NT2/D1 (cell line): ENCODE data around the gene RCOR2.

Source experiments
- SUZ12 ChIP-seq: IDR thresholded peaks from 2 replicates; pipeline ENCODE4 v1.6.1; 2011; ENCODE audit not compliant: insufficient read length, insufficient read depth; ENCODE audit errors: extremely low read depth
- ZNF274 ChIP-seq: IDR thresholded peaks from 2 replicates; pipeline ENCODE4 v1.6.1; 2011; ENCODE audit warnings: mild to moderate bottlenecking, low read depth, low read length

DNA sequence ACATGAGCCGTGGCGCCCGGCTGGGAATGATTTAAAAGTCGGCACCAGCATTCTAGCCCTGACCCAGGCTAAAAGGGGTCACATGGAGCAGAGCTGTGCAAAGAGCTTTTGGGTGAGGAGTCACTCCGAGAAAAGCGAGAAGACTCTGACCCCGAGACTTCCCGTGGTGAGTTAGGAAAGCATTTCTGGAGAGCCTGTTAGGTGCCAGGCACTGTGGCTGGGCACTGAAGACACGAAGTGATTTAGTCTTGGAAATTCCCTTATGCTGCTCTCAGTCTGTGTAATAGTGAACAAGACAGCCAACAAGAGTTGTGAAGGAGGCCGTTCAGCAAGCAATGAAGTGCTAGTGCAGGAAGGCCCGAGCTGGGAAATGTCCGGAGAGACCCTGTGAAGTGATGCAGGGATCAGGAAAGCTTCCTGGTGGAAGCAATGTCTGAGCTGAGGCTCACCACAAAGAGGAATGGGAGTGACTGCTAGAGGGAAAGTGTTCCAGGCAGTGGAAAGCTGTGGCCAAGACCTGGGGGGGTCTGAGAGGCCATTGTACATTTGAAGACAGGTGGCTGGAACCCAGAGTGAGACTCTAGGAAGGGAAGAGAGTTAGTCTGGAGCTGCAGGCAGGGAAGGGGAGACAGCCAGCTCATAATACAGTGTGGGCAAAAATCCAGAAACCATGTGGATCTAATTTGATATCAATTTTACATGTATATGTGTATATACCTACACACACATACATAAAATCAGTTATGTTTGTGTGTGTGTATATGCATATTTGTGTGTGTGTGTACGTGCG lies 46.4 kb downstream of the RCOR2 start:
- TF ChIP-seq SUZ12 (no peak), ZNF274 (no peak)
